ENCODE measurements around the gene GSTM2. TPM values are rescaled to one million over a fixed set of nuclear protein-coding genes. Genes with fewer than 3 reads are reported as not detected.

Gene GSTM2
- total RNA-seq, 1 experiment from 2014 or later, result 5.9 TPM

GRCh38 chr1:109625601-109626560, 42.0 kb upstream of the GSTM2 start:
- ChIA-PET RAD21 (ENCODE audit: low non-redundant PET in 1 of 2, low total read pairs in 2 of 2, uncharacterized antibody in 2 of 2, unreplicated experiment in 2 of 2) (no interaction called here), POLR2A (no interaction called here)
- no TSS peak for BruUV-seq (replicated peaks)

More at GRCh38 chr1:109625601-109626560, 42.0 kb upstream of the GSTM2 start:
- Histone ChIP-seq H4K20me1 (ENCODE audit: insufficient read depth) (no peaks in the 10 kb centered on the region), H3K36me3 (ENCODE audit: control insufficient read depth in 1 of 2, insufficient read depth in 2 of 2, low read length in 2 of 2) (peaks cover 3 to 16% of the 10 kb centered on the region in 2 experiments; a peak in 3 of 4 replicates), H3K9ac (ENCODE audit: low read length) (no peak overlapping the region), H3K4me2 (ENCODE audit: low read length) (no peak overlapping the region), H3K4me3 (replicated peaks in 1 of 2; ENCODE audit: low read depth in 1 of 2, low read length in 2 of 2) (no peak overlapping the region), H3K79me2 (ENCODE audit: insufficient read depth, low read length) (peaks cover 40% of the 10 kb centered on the region), H3K9me2 (ENCODE audit: insufficient read depth) (no peaks in the 10 kb centered on the region), H3K4me1 (ENCODE audit: control insufficient read depth in 1 of 2, insufficient read depth in 2 of 2, low read length in 2 of 2) (peaks cover 13 to 20% of the 10 kb centered on the region in 2 experiments; a peak in 2 of 4 replicates), H3K27ac (ENCODE audit: low read depth, low read length) (no peak overlapping the region), H3K27me3 (ENCODE audit: insufficient read depth, low read length) (no peaks in the 10 kb centered on the region), H3K9me3 (ENCODE audit: control insufficient read depth in 1 of 2, insufficient read depth in 1 of 2, low read depth in 1 of 2, low read length in 2 of 2) (no peaks in the 10 kb centered on the region), H2AFZ (ENCODE audit: low read depth, low read length, poor library complexity, severe bottlenecking) (no peak overlapping the region)
- intact Hi-C loops (cut with micrococcal nuclease), result no loop called here
- CTCF ChIA-PET, result interaction anchor here (0.9 to 1.0 kb wide), 2 partner anchors 24 to 78 kb away, joined by 3 read pairs; partner anchors contain the start of gene GNAI3
- DNase-seq (ENCODE audit: low read depth, low spot score) (no peak), ATAC-seq (no peak)
- TF ChIP-seq CTCF (IDR thresholded peaks at IDR 0.05 in 2 of 3, conservative IDR thresholded peaks at IDR 0.05 in 1 of 3; ENCODE audit: borderline replicate concordance in 1 of 3, insufficient read depth in 1 of 3, low read depth in 2 of 3, low read length in 2 of 3) (no peak), POLR2AphosphoS5 (IDR thresholded peaks at IDR 0.05; ENCODE audit: low read depth, low read length) (no peak), MAX (IDR thresholded peaks at IDR 0.05) (no peak), ELF1 (IDR thresholded peaks at IDR 0.05; ENCODE audit: borderline replicate concordance, low read depth) (no peak), ZNF274 (IDR thresholded peaks at IDR 0.05; ENCODE audit: low read depth, low read length) (no peak), CEBPB (IDR thresholded peaks at IDR 0.05; ENCODE audit: low read depth) (no peak), POLR2A (IDR thresholded peaks at IDR 0.05; ENCODE audit: borderline replicate concordance, extremely low read depth, insufficient read depth, insufficient read length) (no peak), CBX3 (IDR thresholded peaks at IDR 0.05; ENCODE audit: low read depth) (no peak), YY1 (IDR thresholded peaks at IDR 0.05; ENCODE audit: extremely low read depth, insufficient replicate concordance, low read depth, low read length) (no peak), SRF (IDR thresholded peaks at IDR 0.05; ENCODE audit: low read depth) (no peak), RAD21 (IDR thresholded peaks at IDR 0.05; ENCODE audit: low read depth) (no peak), FOSL1 (IDR thresholded peaks at IDR 0.05; ENCODE audit: low read depth) (no peak), JUND (IDR thresholded peaks at IDR 0.05) (no peak), EZH2 (IDR thresholded peaks at IDR 0.05) (no peak), REST (IDR thresholded peaks at IDR 0.05; ENCODE audit: low read depth) (no peak), SP1 (IDR thresholded peaks at IDR 0.05; ENCODE audit: low read depth) (no peak)
